HepG2 (cell line): ENCODE data around the gene CHID1. TPM values are rescaled to one million over a fixed set of nuclear protein-coding genes. Genes with fewer than 3 reads are reported as not detected.

Experiments
- KAT7 ChIP-seq: IDR thresholded peaks from 2 replicates; pipeline ENCODE4 v1.6.1; 2018; ENCODE audit warnings: borderline replicate concordance, missing compliant biosample characterization
- MEIS2 ChIP-seq: sonication (generic); formaldehyde crosslinking; IDR thresholded peaks from 2 replicates; pipeline ENCODE4 v1.9.0; 2021; ENCODE audit warnings: mild to moderate bottlenecking, missing genetic modification reagents
- PHF21A ChIP-seq: sonication (generic); formaldehyde crosslinking; IDR thresholded peaks from 2 replicates; pipeline ENCODE4 v1.5.0; 2020; ENCODE audit warnings: mild to moderate bottlenecking, missing genetic modification reagents
- ZBTB46 ChIP-seq: sonication (generic); formaldehyde crosslinking; IDR thresholded peaks from 2 replicates; pipeline ENCODE4 v1.4.0; 2020; ENCODE audit warnings: mild to moderate bottlenecking, missing genetic modification reagents, borderline replicate concordance
- polyA plus RNA-seq, 8 experiments: library from polyadenylated mRNA; depleted of rRNA in 3 of 8; stranded (reverse) in 7 of 8; unstranded in 1 of 8; fragments of >200 nt; fragmentation: Illumina TruSeq in 4 of 8; extraction: Trizol in 4 of 8; gene quantifications; 2 replicates each; pipeline versions ENCODE4 v1.2.1 to v1.2.3, GENCODE V29; 2011 to 2016; ENCODE audit warnings: low read depth in 4 of 8, missing spikeins in 1 of 8, mixed read lengths in 1 of 8; ENCODE audit not compliant: insufficient read depth in 1 of 8
- total RNA-seq, 5 experiments: library from RNA; depleted of rRNA; stranded (reverse); fragments of >200 nt; fragmentation: Illumina TruSeq; extraction: Trizol; gene quantifications; 2 replicates each; pipeline ENCODE4 v1.2.3, GENCODE V29; 2016; ENCODE audit warnings: low read depth in 1 of 5
- TF ChIP-seq, protein P1 (sequence below): sonication (generic); formaldehyde crosslinking; IDR thresholded peaks from 2 replicates; pipeline ENCODE4 v1.5.0; 2020; ENCODE audit warnings: mild to moderate bottlenecking, missing genetic modification reagents, borderline replicate concordance
- TF ChIP-seq, protein P2 (sequence below): sonication (generic); formaldehyde crosslinking; IDR thresholded peaks from 2 replicates; pipeline ENCODE4 v1.5.1; 2020; ENCODE audit warnings: mild to moderate bottlenecking, missing genetic modification reagents
- TF ChIP-seq, protein P3 (sequence below): sonication (generic); formaldehyde crosslinking; IDR thresholded peaks from 2 replicates; pipeline ENCODE4 v1.5.1; 2020; ENCODE audit warnings: mild to moderate bottlenecking, missing genetic modification reagents, borderline replicate concordance
- TF ChIP-seq, protein P4 (sequence below): sonication (generic); formaldehyde crosslinking; IDR thresholded peaks from 2 replicates; pipeline ENCODE4 v1.8.0; 2022; ENCODE audit warnings: low read depth, missing genetic modification reagents

The CHID1 gene
- total and polyA plus RNA-seq, 2 of the 13 experiments (the other 11 are each of a cell fraction or from before 2014, with no cell fraction given) = 65.1 to 93.6 TPM

DNA sequence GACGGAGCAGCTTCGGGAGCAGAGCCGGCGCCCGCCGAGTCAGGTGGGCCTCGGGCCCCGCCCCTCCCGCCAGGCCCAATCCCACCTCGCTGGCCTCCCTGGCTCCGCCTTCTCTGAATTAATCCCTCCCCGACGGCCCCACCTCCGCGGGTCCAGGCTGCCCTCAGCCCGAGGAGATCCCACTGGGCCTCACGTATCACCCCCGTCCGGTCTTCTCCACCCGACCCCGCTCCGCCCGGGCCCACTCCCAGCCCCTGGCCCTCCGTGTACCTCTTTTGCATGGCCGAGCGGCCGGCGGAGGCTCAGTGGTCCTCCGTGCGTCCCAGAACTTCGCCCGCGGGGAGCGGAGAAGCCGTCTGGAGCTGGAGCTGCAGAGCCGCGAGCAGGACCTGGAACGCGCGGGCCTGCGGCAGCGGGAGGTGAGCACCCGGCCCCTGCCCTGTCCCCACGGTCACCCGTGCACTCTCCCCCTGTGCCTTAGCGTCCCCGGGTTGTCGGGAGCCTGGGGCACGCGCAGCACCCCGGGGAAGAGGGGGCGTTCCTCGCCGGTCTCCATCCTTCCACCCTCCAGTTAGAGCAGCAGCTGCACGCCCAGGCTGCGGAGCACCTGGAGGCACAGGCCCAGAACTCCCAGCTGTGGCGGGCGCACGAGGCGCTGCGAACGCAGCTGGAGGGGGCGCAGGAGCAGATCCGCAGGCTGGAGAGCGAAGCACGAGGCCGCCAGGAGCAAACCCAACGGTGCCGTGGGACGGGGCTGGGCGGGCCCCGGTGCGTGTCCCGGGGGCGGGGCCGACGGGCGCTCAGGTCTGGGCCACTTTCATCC lies 80.1 kb downstream of the CHID1 start (continued):
- TF ChIP-seq ZBTB46 (no peak), PHF21A (CRISPR knock-in tag) (peak; percentile 18; the same call in 1 of the 2 replicates), KAT7 (CRISPR knock-in tag) (no peak; the same call in 1 of the 2 replicates), MEIS2 (CRISPR knock-in tag) (no peak)
- TF ChIP-seq, protein P1, sequence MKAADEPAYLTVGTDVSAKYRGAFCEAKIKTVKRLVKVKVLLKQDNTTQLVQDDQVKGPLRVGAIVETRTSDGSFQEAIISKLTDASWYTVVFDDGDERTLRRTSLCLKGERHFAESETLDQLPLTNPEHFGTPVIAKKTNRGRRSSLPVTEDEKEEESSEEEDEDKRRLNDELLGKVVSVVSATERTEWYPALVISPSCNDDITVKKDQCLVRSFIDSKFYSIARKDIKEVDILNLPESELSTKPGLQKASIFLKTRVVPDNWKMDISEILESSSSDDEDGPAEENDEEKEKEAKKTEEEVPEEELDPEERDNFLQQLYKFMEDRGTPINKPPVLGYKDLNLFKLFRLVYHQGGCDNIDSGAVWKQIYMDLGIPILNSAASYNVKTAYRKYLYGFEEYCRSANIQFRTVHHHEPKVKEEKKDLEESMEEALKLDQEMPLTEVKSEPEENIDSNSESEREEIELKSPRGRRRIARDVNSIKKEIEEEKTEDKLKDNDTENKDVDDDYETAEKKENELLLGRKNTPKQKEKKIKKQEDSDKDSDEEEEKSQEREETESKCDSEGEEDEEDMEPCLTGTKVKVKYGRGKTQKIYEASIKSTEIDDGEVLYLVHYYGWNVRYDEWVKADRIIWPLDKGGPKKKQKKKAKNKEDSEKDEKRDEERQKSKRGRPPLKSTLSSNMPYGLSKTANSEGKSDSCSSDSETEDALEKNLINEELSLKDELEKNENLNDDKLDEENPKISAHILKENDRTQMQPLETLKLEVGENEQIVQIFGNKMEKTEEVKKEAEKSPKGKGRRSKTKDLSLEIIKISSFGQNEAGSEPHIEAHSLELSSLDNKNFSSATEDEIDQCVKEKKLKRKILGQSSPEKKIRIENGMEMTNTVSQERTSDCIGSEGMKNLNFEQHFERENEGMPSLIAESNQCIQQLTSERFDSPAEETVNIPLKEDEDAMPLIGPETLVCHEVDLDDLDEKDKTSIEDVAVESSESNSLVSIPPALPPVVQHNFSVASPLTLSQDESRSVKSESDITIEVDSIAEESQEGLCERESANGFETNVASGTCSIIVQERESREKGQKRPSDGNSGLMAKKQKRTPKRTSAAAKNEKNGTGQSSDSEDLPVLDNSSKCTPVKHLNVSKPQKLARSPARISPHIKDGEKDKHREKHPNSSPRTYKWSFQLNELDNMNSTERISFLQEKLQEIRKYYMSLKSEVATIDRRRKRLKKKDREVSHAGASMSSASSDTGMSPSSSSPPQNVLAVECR = peak; percentile 70
- TF ChIP-seq, protein P2, sequence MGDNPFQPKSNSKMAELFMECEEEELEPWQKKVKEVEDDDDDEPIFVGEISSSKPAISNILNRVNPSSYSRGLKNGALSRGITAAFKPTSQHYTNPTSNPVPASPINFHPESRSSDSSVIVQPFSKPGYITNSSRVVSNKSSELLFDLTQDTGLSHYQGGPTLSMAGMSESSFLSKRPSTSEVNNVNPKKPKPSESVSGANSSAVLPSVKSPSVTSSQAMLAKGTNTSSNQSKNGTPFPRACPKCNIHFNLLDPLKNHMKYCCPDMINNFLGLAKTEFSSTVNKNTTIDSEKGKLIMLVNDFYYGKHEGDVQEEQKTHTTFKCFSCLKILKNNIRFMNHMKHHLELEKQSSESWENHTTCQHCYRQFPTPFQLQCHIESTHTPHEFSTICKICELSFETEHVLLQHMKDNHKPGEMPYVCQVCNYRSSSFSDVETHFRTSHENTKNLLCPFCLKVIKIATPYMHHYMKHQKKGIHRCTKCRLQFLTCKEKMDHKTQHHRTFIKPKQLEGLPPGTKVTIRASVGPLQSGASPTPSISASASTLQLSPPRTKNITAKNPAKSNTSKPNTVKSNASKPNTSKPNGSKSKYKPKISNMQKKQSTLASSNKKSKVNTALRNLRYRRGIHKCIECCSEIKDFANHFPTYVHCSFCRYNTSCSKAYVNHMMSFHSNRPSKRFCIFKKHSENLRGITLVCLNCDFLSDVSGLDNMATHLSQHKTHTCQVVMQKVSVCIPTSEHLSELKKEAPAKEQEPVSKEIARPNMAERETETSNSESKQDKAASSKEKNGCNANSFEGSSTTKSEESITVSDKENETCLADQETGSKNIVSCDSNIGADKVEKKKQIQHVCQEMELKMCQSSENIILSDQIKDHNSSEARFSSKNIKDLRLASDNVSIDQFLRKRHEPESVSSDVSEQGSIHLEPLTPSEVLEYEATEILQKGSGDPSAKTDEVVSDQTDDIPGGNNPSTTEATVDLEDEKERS = no peak; the same call in 1 of the 2 replicates
- TF ChIP-seq, protein P3, sequence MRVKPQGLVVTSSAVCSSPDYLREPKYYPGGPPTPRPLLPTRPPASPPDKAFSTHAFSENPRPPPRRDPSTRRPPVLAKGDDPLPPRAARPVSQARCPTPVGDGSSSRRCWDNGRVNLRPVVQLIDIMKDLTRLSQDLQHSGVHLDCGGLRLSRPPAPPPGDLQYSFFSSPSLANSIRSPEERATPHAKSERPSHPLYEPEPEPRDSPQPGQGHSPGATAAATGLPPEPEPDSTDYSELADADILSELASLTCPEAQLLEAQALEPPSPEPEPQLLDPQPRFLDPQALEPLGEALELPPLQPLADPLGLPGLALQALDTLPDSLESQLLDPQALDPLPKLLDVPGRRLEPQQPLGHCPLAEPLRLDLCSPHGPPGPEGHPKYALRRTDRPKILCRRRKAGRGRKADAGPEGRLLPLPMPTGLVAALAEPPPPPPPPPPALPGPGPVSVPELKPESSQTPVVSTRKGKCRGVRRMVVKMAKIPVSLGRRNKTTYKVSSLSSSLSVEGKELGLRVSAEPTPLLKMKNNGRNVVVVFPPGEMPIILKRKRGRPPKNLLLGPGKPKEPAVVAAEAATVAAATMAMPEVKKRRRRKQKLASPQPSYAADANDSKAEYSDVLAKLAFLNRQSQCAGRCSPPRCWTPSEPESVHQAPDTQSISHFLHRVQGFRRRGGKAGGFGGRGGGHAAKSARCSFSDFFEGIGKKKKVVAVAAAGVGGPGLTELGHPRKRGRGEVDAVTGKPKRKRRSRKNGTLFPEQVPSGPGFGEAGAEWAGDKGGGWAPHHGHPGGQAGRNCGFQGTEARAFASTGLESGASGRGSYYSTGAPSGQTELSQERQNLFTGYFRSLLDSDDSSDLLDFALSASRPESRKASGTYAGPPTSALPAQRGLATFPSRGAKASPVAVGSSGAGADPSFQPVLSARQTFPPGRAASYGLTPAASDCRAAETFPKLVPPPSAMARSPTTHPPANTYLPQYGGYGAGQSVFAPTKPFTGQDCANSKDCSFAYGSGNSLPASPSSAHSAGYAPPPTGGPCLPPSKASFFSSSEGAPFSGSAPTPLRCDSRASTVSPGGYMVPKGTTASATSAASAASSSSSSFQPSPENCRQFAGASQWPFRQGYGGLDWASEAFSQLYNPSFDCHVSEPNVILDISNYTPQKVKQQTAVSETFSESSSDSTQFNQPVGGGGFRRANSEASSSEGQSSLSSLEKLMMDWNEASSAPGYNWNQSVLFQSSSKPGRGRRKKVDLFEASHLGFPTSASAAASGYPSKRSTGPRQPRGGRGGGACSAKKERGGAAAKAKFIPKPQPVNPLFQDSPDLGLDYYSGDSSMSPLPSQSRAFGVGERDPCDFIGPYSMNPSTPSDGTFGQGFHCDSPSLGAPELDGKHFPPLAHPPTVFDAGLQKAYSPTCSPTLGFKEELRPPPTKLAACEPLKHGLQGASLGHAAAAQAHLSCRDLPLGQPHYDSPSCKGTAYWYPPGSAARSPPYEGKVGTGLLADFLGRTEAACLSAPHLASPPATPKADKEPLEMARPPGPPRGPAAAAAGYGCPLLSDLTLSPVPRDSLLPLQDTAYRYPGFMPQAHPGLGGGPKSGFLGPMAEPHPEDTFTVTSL (CRISPR knock-in tag) = 0 out of 2 replicates have a peak, but pooled peaks have one; percentile 16
- TF ChIP-seq, protein P4, sequence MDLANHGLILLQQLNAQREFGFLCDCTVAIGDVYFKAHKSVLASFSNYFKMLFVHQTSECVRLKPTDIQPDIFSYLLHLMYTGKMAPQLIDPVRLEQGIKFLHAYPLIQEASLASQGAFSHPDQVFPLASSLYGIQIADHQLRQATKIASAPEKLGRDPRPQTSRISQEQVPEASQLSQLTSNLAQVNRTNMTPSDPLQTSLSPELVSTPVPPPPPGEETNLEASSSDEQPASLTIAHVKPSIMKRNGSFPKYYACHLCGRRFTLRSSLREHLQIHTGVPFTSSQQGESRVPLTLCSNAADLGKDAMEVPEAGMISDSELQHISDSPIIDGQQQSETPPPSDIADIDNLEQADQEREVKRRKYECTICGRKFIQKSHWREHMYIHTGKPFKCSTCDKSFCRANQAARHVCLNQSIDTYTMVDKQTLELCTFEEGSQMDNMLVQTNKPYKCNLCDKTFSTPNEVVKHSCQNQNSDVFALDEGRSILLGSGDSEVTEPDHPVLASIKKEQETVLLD (CRISPR knock-in tag) = no peak
